ENCODE data around the gene TAF4B. TPM values are rescaled to one million over a fixed set of nuclear protein-coding genes. Genes with fewer than 3 reads are reported as not detected.

Gene TAF4B
- total and polyA plus RNA-seq, 9 of the 15 experiments (the other 6 are each of a cell fraction or from before 2014, with no cell fraction given), result 4.5 to 25.3 (median 20.5) TPM

GRCh38 chr18:26226229-26227050 is at the start of gene TAF4B (continued):
- TF ChIP-seq ZNF212 (CRISPR knock-in tag; IDR thresholded peaks at IDR 0.05) (0 out of 2 replicates have a peak, but pooled peaks have one; percentile 18), SAFB2 (IDR thresholded peaks at IDR 0.05; ENCODE audit: borderline replicate concordance, low read depth, low read length, severe bottlenecking) (no peak), ADNP (tag; IDR thresholded peaks at IDR 0.05) (no peak), SMARCA5 (IDR thresholded peaks at IDR 0.05) (no peak), LARP7 (IDR thresholded peaks at IDR 0.05) (no peak), ATF6 (CRISPR knock-in tag; IDR thresholded peaks at IDR 0.05) (peak; percentile 58; the same call in 1 of the 2 replicates), ETV6 (IDR thresholded peaks at IDR 0.05; ENCODE audit: borderline replicate concordance in 1 of 2, low read depth in 2 of 2, low read length in 1 of 2) (no peak), ETV6 (CRISPR knock-in tag; IDR thresholded peaks at IDR 0.05; ENCODE audit: borderline replicate concordance) (peak; percentile 86; the same call in 1 of the 2 replicates), RAD21 (CRISPR knock-in tag; conservative IDR thresholded peaks at IDR 0.05 in 1 of 2, IDR thresholded peaks at IDR 0.05 in 1 of 2) (no peak), MEIS2 (IDR thresholded peaks at IDR 0.05; ENCODE audit: partially characterized antibody) (peak; percentile 77), RBM15 (IDR thresholded peaks at IDR 0.05; ENCODE audit: insufficient read depth, low read length) (no peak), CAMTA2 (CRISPR knock-in tag; conservative IDR thresholded peaks at IDR 0.05) (no peak), TEAD4 (IDR thresholded peaks at IDR 0.05; ENCODE audit: low read length) (no peak), TEAD4 (CRISPR knock-in tag; IDR thresholded peaks at IDR 0.05; ENCODE audit: borderline replicate concordance) (no peak)
- TF ChIP-seq, protein P1, sequence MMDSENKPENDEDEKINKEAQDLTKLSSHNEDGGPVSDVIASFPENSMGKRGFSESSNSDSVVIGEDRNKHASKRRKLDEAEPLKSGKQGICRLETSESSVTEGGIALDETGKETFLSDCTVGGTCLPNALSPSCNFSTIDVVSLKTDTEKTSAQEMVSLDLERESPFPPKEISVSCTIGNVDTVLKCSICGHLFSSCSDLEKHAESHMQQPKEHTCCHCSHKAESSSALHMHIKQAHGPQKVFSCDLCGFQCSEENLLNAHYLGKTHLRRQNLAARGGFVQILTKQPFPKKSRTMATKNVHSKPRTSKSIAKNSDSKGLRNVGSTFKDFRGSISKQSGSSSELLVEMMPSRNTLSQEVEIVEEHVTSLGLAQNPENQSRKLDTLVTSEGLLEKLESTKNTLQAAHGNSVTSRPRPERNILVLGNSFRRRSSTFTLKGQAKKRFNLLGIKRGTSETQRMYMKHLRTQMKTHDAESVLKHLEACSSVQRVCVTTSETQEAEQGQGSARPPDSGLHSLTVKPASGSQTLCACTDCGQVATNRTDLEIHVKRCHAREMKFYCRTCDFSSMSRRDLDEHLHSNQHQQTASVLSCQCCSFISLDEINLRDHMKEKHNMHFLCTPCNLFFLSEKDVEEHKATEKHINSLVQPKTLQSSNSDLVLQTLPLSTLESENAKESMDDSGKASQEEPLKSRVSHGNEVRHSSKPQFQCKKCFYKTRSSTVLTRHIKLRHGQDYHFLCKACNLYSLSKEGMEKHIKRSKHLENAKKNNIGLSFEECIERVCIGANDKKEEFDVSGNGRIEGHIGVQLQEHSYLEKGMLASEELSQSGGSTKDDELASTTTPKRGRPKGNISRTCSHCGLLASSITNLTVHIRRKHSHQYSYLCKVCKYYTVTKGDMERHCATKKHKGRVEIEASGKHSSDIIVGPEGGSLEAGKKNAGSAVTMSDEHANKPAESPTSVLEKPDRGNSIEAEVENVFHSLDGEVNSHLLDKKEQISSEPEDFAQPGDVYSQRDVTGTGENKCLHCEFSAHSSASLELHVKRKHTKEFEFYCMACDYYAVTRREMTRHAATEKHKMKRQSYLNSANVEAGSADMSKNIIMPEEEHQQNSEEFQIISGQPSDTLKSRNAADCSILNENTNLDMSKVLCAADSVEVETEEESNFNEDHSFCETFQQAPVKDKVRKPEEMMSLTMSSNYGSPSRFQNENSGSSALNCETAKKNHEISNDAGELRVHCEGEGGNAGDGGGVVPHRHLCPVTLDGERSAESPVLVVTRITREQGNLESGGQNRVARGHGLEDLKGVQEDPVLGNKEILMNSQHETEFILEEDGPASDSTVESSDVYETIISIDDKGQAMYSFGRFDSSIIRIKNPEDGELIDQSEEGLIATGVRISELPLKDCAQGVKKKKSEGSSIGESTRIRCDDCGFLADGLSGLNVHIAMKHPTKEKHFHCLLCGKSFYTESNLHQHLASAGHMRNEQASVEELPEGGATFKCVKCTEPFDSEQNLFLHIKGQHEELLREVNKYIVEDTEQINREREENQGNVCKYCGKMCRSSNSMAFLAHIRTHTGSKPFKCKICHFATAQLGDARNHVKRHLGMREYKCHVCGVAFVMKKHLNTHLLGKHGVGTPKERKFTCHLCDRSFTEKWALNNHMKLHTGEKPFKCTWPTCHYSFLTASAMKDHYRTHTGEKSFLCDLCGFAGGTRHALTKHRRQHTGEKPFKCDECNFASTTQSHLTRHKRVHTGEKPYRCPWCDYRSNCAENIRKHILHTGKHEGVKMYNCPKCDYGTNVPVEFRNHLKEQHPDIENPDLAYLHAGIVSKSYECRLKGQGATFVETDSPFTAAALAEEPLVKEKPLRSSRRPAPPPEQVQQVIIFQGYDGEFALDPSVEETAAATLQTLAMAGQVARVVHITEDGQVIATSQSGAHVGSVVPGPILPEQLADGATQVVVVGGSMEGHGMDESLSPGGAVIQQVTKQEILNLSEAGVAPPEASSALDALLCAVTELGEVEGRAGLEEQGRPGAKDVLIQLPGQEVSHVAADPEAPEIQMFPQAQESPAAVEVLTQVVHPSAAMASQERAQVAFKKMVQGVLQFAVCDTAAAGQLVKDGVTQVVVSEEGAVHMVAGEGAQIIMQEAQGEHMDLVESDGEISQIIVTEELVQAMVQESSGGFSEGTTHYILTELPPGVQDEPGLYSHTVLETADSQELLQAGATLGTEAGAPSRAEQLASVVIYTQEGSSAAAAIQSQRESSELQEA (IDR thresholded peaks at IDR 0.05; ENCODE audit: low read depth), result no peak
